HepG2 (cell line): Measurements from ENCODE around the gene TM9SF3. TPM values are rescaled to one million over a fixed set of nuclear protein-coding genes. Genes with fewer than 3 reads are reported as not detected.

ENCODE experiments used
- ATAC-seq: fragments of 200-7000 bp; cut with Tn5 transposase; 3 replicates; pipeline ENCODE4 v1.9.1; 2020; ENCODE audit warnings: mild to moderate bottlenecking, moderate library complexity
- BruUV-seq: library from RNA; stranded (reverse); fragments of 400-500 nt; replicated peaks from 2 replicates; lab custom pipeline; 2021; lab: Mats Ljungman, UMichigan
- CTCF ChIA-PET: fragments of 300-600 bp; formaldehyde crosslinking; extraction: SDS; loops from one replicate; lab custom pipeline; 2021; ENCODE audit warnings: low total read pairs, inconsistent platforms, low intra/inter-chr PET ratio; lab: Yijun Ruan, JAX
- POLR2A ChIA-PET: fragments of 350-600 bp; sonication (Branson Sonifier 250); formaldehyde crosslinking; loops from one replicate; lab custom pipeline; 2020; ENCODE audit warnings: antibody characterized with exemption, inconsistent platforms; lab: Yijun Ruan, JAX
- DNase-seq: peaks from one replicate; pipeline ENCODE4 v3.0.0-alpha.2; 2015; ENCODE audit warnings: low spot score
- FAIRE-seq: peaks from 3 replicates; lab custom pipeline; 2011; peaks lifted over from hg19 to GRCh38; lab: Jason Lieb, UNC
- H2AFZ ChIP-seq: one replicate; pipeline ENCODE4 v1.6.1; 2011; ENCODE audit warnings: low read length, inconsistent platforms
- H3K27ac ChIP-seq: fragments of 300-600 bp; 3 replicates; pipeline ENCODE4 v1.8.0; 2011; ENCODE audit warnings: mixed run types, mild to moderate bottlenecking, mixed read lengths, low read length, inconsistent platforms; ENCODE audit not compliant: insufficient read depth; ENCODE audit errors: extremely low read length
- H3K27me3 ChIP-seq, 2 experiments: fragments of 200-600 bp in 1 of 2; 2 replicates in 1 of 2; 3 replicates in 1 of 2; pipeline versions ENCODE4 v1.6.0 to v1.8.0; 2011; ENCODE audit warnings: low read length in 2 of 2, mild to moderate bottlenecking in 2 of 2, moderate library complexity in 2 of 2, inconsistent platforms in 1 of 2; ENCODE audit not compliant: insufficient read depth in 2 of 2, control insufficient read depth in 1 of 2
- H3K36me3 ChIP-seq, 2 experiments: fragments of 200-600 bp in 1 of 2; replicated peaks in 1 of 2; 2 replicates in 1 of 2; 3 replicates in 1 of 2; pipeline versions ENCODE4 v1.5.1 to v1.8.0; 2011; ENCODE audit warnings: low read length in 2 of 2, inconsistent platforms in 1 of 2; ENCODE audit not compliant: insufficient read depth in 2 of 2, control insufficient read depth in 1 of 2
- H3K4me1 ChIP-seq: 2 replicates; pipeline ENCODE4 v1.5.1; 2012; ENCODE audit warnings: low read length, inconsistent platforms; ENCODE audit not compliant: insufficient read depth
- H3K4me2 ChIP-seq: 2 replicates; pipeline ENCODE4 v1.6.0; 2011; ENCODE audit warnings: low read depth, low read length, inconsistent platforms
- H3K4me3 ChIP-seq, 3 experiments: fragments of 200-600 bp in 1 of 3; sonication (generic), shearing (Covaris generic) in 1 of 3; replicated peaks in 1 of 3; 2 replicates each; pipeline ENCODE4 v1.5.1; 2011 to 2016; ENCODE audit warnings: low read length in 3 of 3, inconsistent platforms in 2 of 3, low read depth in 2 of 3, mild to moderate bottlenecking in 2 of 3, control low read depth in 1 of 3, mixed read lengths in 1 of 3; ENCODE audit not compliant: insufficient read depth in 1 of 3
- H3K79me2 ChIP-seq: one replicate; pipeline ENCODE4 v1.6.1; 2011; ENCODE audit warnings: low read length, inconsistent platforms; ENCODE audit not compliant: insufficient read depth
- H3K9ac ChIP-seq: 2 replicates; pipeline ENCODE4 v1.6.0; 2011; ENCODE audit warnings: mild to moderate bottlenecking, low read depth, low read length, inconsistent platforms; ENCODE audit not compliant: insufficient read depth
- H3K9me3 ChIP-seq: 2 replicates; pipeline ENCODE4 v1.5.1; 2012; ENCODE audit warnings: mild to moderate bottlenecking, low read length
- H4K20me1 ChIP-seq: 2 replicates; pipeline ENCODE4 v1.6.0; 2011; ENCODE audit warnings: inconsistent platforms, mild to moderate bottlenecking, low read length, moderate library complexity; ENCODE audit not compliant: insufficient read depth
- ADNP ChIP-seq: sonication (generic); formaldehyde crosslinking; IDR thresholded peaks from 2 replicates; pipeline ENCODE4 v1.4.0; 2020; ENCODE audit warnings: missing genetic modification reagents
- CEBPB ChIP-seq: IDR thresholded peaks from 2 replicates; pipeline ENCODE4 v1.6.1; 2011; ENCODE audit warnings: low read depth, low read length, improper control_type of control experiment, borderline replicate concordance
- EHMT2 ChIP-seq: fragments of 200-600 bp; sonication (generic); IDR thresholded peaks from 2 replicates; pipeline ENCODE4 v1.7.0; 2017; ENCODE audit warnings: antibody characterized with exemption, low read depth, low read length, borderline replicate concordance
- ELF4 ChIP-seq: sonication (generic); formaldehyde crosslinking; IDR thresholded peaks from 2 replicates; pipeline ENCODE4 v1.5.0; 2020; ENCODE audit warnings: missing genetic modification reagents, mild to moderate bottlenecking, moderate library complexity, borderline replicate concordance
- ISX ChIP-seq: sonication (generic); formaldehyde crosslinking; conservative IDR thresholded peaks from 2 replicates; pipeline ENCODE4 v1.5.0; 2020; ENCODE audit warnings: missing genetic modification reagents
- PRMT3 ChIP-seq: sonication (generic); formaldehyde crosslinking; IDR thresholded peaks from 2 replicates; pipeline ENCODE4 v1.8.1; 2022; ENCODE audit warnings: low read depth, mild to moderate bottlenecking, moderate library complexity, missing genetic modification reagents, borderline replicate concordance
- SETDB1 ChIP-seq: sonication (generic); formaldehyde crosslinking; IDR thresholded peaks from 2 replicates; pipeline ENCODE4 v1.5.1; 2020; ENCODE audit warnings: missing genetic modification reagents, mild to moderate bottlenecking, borderline replicate concordance
- ZHX2 ChIP-seq, 2 experiments: sonication (generic) in 1 of 2; formaldehyde crosslinking in 1 of 2; IDR thresholded peaks; 2 replicates each; pipeline versions ENCODE4 v1.6.1 to v1.9.0; 2014 to 2022; ENCODE audit warnings: antibody characterized with exemption in 1 of 2, borderline replicate concordance in 1 of 2, inconsistent platforms in 1 of 2, low read depth in 1 of 2, missing genetic modification reagents in 1 of 2
- ZKSCAN8 ChIP-seq: IDR thresholded peaks from 2 replicates; pipeline ENCODE4 v1.6.1; 2016; ENCODE audit warnings: borderline replicate concordance, missing genetic modification reagents, missing compliant biosample characterization
- ZNF44 ChIP-seq: sonication (generic); formaldehyde crosslinking; IDR thresholded peaks from 2 replicates; pipeline ENCODE4 v1.5.1; 2020; ENCODE audit warnings: mild to moderate bottlenecking, missing genetic modification reagents
- ZNF615 ChIP-seq: sonication (generic); formaldehyde crosslinking; IDR thresholded peaks from 2 replicates; pipeline ENCODE4 v1.5.0; 2020; ENCODE audit warnings: mild to moderate bottlenecking, missing genetic modification reagents, borderline replicate concordance
- ZNF678 ChIP-seq: sonication (generic); formaldehyde crosslinking; IDR thresholded peaks from 2 replicates; pipeline ENCODE4 v1.4.0; 2020; ENCODE audit warnings: mild to moderate bottlenecking, missing genetic modification reagents
- ZNF839 ChIP-seq: sonication (generic); formaldehyde crosslinking; IDR thresholded peaks from 2 replicates; pipeline ENCODE4 v1.4.0; 2020; ENCODE audit warnings: missing genetic modification reagents, mild to moderate bottlenecking, borderline replicate concordance
- WGBS: methylation state at CpG from one replicate; pipeline ENCODE4 v1.1.6; 2017; ENCODE audit warnings: low lambda C conversion rate; 5-methylcytosine and 5-hydroxymethylcytosine counted together
- in situ Hi-C: cut with HindIII; loops from 2 replicates; pipeline ENCODE4 v1.10.0; 2017; ENCODE audit warnings: low pct_unique_long_range_greater_than_20kb; ENCODE audit not compliant: extremely low pct_ligation_motif_present
- intact Hi-C: fragments of 100-400 bp; cut with micrococcal nuclease; formaldehyde crosslinking; loops from one replicate; pipeline ENCODE4 v1.10.0; 2022; ENCODE audit not compliant: unreplicated experiment
- polyA plus RNA-seq, 8 experiments: library from polyadenylated mRNA; depleted of rRNA in 3 of 8; stranded (reverse) in 7 of 8; unstranded in 1 of 8; fragments of >200 nt; fragmentation: Illumina TruSeq in 4 of 8; extraction: Trizol in 4 of 8; gene quantifications; 2 replicates each; pipeline versions ENCODE4 v1.2.1 to v1.2.3, GENCODE V29; 2011 to 2016; ENCODE audit warnings: low read depth in 4 of 8, missing spikeins in 1 of 8, mixed read lengths in 1 of 8; ENCODE audit not compliant: insufficient read depth in 1 of 8
- total RNA-seq, 5 experiments: library from RNA; depleted of rRNA; stranded (reverse); fragments of >200 nt; fragmentation: Illumina TruSeq; extraction: Trizol; gene quantifications; 2 replicates each; pipeline ENCODE4 v1.2.3, GENCODE V29; 2016; ENCODE audit warnings: low read depth in 1 of 5

Gene TM9SF3
- total and polyA plus RNA-seq, 2 of the 13 experiments (the other 11 are each of a cell fraction or from before 2014, with no cell fraction given), result 43.8 to 120 TPM

- H3K4me2 ChIP-seq, result no peak overlapping the region
- intact Hi-C loops, result no loop called here
- H3K9me3 ChIP-seq, result no peaks in the 10 kb centered on the region
- FAIRE-seq, result no peak
- BruUV-seq, result no TSS peak
- no peak overlapping the region for H3K4me3 ChIP-seq
- H4K20me1 ChIP-seq, result no peaks in the 10 kb centered on the region
- H2AFZ ChIP-seq, result no peak overlapping the region
- H3K27me3 ChIP-seq, result no peaks in the 10 kb centered on the region
- 92% methylated on average over 11 of the region's 11 CpGs for WGBS
- H3K9ac ChIP-seq, result no peak overlapping the region
- no peaks in the 10 kb centered on the region for H3K36me3 ChIP-seq
- H3K79me2 ChIP-seq, result no peaks in the 10 kb centered on the region
- 0 out of 2 replicates have a peak, but pooled peaks cover 6% of the 10 kb centered on the region for H3K4me1 ChIP-seq
- CTCF ChIA-PET, result no interaction called here
- TF ChIP-seq EHMT2 (no peak), ZNF44 (CRISPR knock-in tag) (no peak), PRMT3 (CRISPR knock-in tag) (no peak)
- TF ChIP-seq, all 625 proteins: peak for 0
- POLR2A ChIA-PET, result no interaction called here
- DNase-seq (no peak), ATAC-seq (no peak)
- in situ Hi-C loops, result no loop called here
- H3K27ac ChIP-seq, result no peak overlapping the region
Observed at GRCh38 chr10:96619120-96619519, 32.3 kb upstream of the TM9SF3 start.

GRCh38 chr10:96618653-96619052 lies 31.8 kb upstream of the TM9SF3 start:
- DNase-seq (no peak), FAIRE-seq (no peak), ATAC-seq (no peak)
- H3K9ac ChIP-seq, result no peak overlapping the region
- WGBS, result 44% methylated on average over 2 of the region's 2 CpGs
- in situ Hi-C loops (no loop called here), intact Hi-C loops (no loop called here)
- no peak overlapping the region for H3K27ac ChIP-seq
- H3K9me3 ChIP-seq, result no peaks in the 10 kb centered on the region
- no peak overlapping the region for H3K4me3 ChIP-seq
- H2AFZ ChIP-seq, result no peak overlapping the region
- ChIA-PET CTCF (no interaction called here), POLR2A (no interaction called here)
- H3K4me2 ChIP-seq, result no peak overlapping the region
- H3K4me1 ChIP-seq, result 0 out of 2 replicates have a peak, but pooled peaks cover 10% of the 10 kb centered on the region
- BruUV-seq, result no TSS peak
- H3K27me3 ChIP-seq, result no peaks in the 10 kb centered on the region
- H4K20me1 ChIP-seq, result no peaks in the 10 kb centered on the region
- no peaks in the 10 kb centered on the region for H3K36me3 ChIP-seq
- no peaks in the 10 kb centered on the region for H3K79me2 ChIP-seq
- no peak for TF ChIP-seq ZNF839
- no peak for TF ChIP-seq SETDB1 (CRISPR knock-in tag)
- no peak for TF ChIP-seq ZNF615 (CRISPR knock-in tag)
- TF ChIP-seq CEBPB, result peak; percentile 37; the same call in 1 of the 2 replicates
- no peak for TF ChIP-seq ZKSCAN8 (CRISPR knock-in tag)
- TF ChIP-seq ZNF678 (CRISPR knock-in tag), result no peak
- TF ChIP-seq ADNP (CRISPR knock-in tag), result no peak
- TF ChIP-seq ISX (CRISPR knock-in tag), result no peak
- no peak for TF ChIP-seq ZHX2 (IDR thresholded peaks at IDR 0.05; ENCODE audit: low read depth)
- no peak for TF ChIP-seq ZHX2 (CRISPR knock-in tag; IDR thresholded peaks at IDR 0.05; ENCODE audit: borderline replicate concordance)
- no peak for TF ChIP-seq ELF4 (CRISPR knock-in tag)
